ENCODE data around the gene ESR1.

The ESR1 gene

GRCh38 chr6:151807513-151808370 lies at the start of gene ESR1:
Gene ESR1, plus strand, starts transcription at chr6:151807682. Its CDS starts 231 bp downstream, at chr6:151807913.
- Histone ChIP-seq H2AFZ (ENCODE audit: low read length) (peak within 1 kb of the TSS; percentile 70), H4K20me1 (ENCODE audit: insufficient read depth, low read length) (no peaks in the 10 kb centered on the region), H3K27me3 (replicated peaks; ENCODE audit: insufficient read depth, low read length) (no peaks in the 10 kb centered on the region), H3K9me2 (replicated peaks; ENCODE audit: insufficient read depth, low read length) (no peaks in the 10 kb centered on the region), H3K4me2 (ENCODE audit: low read depth, low read length) (peak within 1 kb of the TSS; percentile 83), H3F3A (ENCODE audit: insufficient read depth, low read length) (0 out of 2 replicates have a peak, but pooled peaks cover 3% of the 10 kb centered on the region), H3K9ac (ENCODE audit: low read length) (peak within 1 kb of the TSS; percentile 61; the same call in 1 of the 2 replicates), H3K4me1 (ENCODE audit: low read length) (peaks cover 4% of the 10 kb centered on the region; the same call in 1 of the 2 replicates), H3K4me3 (ENCODE audit: low read length) (peak within 1 kb of the TSS; percentile 63), H3K79me2 (ENCODE audit: low read length) (no peaks in the 10 kb centered on the region), H3K9me3 (replicated peaks; ENCODE audit: insufficient read depth, low read length) (no peaks in the 10 kb centered on the region), H3K36me3 (replicated peaks; ENCODE audit: insufficient read depth, low read length) (no peaks in the 10 kb centered on the region), H3K27ac (ENCODE audit: low read length) (peak within 1 kb of the TSS; percentile 16; the same call in 1 of the 2 replicates)
- TF ChIP-seq EZH2phosphoT487 (IDR thresholded peaks at IDR 0.05; ENCODE audit: low read length) (no peak), EZH2 (optimal IDR thresholded peaks at IDR 0.05; ENCODE audit: low read depth, low read length) (no peak), CTCF (IDR thresholded peaks at IDR 0.05; ENCODE audit: low read length) (no peak)
- peak; percentile 29 for DNase-seq

GRCh38 chr6:151760486-151760885 lies 47.0 kb upstream of the ESR1 start:
- Histone ChIP-seq H4K20me1 (ENCODE audit: insufficient read depth, low read length) (no peaks in the 10 kb centered on the region), H3K79me2 (ENCODE audit: low read length) (no peaks in the 10 kb centered on the region), H3K4me1 (ENCODE audit: low read length) (peaks cover 21% of the 10 kb centered on the region), H3K9me2 (replicated peaks; ENCODE audit: insufficient read depth, low read length) (no peaks in the 10 kb centered on the region), H3K4me3 (ENCODE audit: low read length) (no peak overlapping the region), H3K4me2 (ENCODE audit: low read depth, low read length) (no peak overlapping the region), H3K27ac (ENCODE audit: low read length) (no peak overlapping the region), H3K9me3 (replicated peaks; ENCODE audit: insufficient read depth, low read length) (no peaks in the 10 kb centered on the region), H3K27me3 (replicated peaks; ENCODE audit: insufficient read depth, low read length) (no peaks in the 10 kb centered on the region), H3F3A (ENCODE audit: insufficient read depth, low read length) (peaks cover 13% of the 10 kb centered on the region), H3K9ac (ENCODE audit: low read length) (no peak overlapping the region), H2AFZ (ENCODE audit: low read length) (no peak overlapping the region), H3K36me3 (replicated peaks; ENCODE audit: insufficient read depth, low read length) (no peaks in the 10 kb centered on the region)
- TF ChIP-seq EZH2phosphoT487 (IDR thresholded peaks at IDR 0.05; ENCODE audit: low read length) (no peak), CTCF (IDR thresholded peaks at IDR 0.05; ENCODE audit: low read length) (no peak), EZH2 (optimal IDR thresholded peaks at IDR 0.05; ENCODE audit: low read depth, low read length) (no peak)
- no peak for DNase-seq

GRCh38 chr6:151761851-151762250 lies 45.6 kb upstream of the ESR1 start:
- Histone ChIP-seq H4K20me1 (ENCODE audit: insufficient read depth, low read length) (no peaks in the 10 kb centered on the region), H3K79me2 (ENCODE audit: low read length) (no peaks in the 10 kb centered on the region), H3K27me3 (replicated peaks; ENCODE audit: insufficient read depth, low read length) (no peaks in the 10 kb centered on the region), H3K36me3 (replicated peaks; ENCODE audit: insufficient read depth, low read length) (no peaks in the 10 kb centered on the region), H3F3A (ENCODE audit: insufficient read depth, low read length) (peaks cover 12% of the 10 kb centered on the region), H3K4me3 (ENCODE audit: low read length) (no peak overlapping the region), H3K4me2 (ENCODE audit: low read depth, low read length) (no peak overlapping the region), H2AFZ (ENCODE audit: low read length) (no peak overlapping the region), H3K9ac (ENCODE audit: low read length) (no peak overlapping the region), H3K9me2 (replicated peaks; ENCODE audit: insufficient read depth, low read length) (no peaks in the 10 kb centered on the region), H3K27ac (ENCODE audit: low read length) (no peak overlapping the region), H3K4me1 (ENCODE audit: low read length) (peaks cover 24% of the 10 kb centered on the region), H3K9me3 (replicated peaks; ENCODE audit: insufficient read depth, low read length) (no peaks in the 10 kb centered on the region)
- TF ChIP-seq CTCF (IDR thresholded peaks at IDR 0.05; ENCODE audit: low read length): no peak
- TF ChIP-seq EZH2 (optimal IDR thresholded peaks at IDR 0.05; ENCODE audit: low read depth, low read length): no peak
- no peak for TF ChIP-seq EZH2phosphoT487 (IDR thresholded peaks at IDR 0.05; ENCODE audit: low read length)
- peak; percentile 10 for DNase-seq

Data from MM.1S (cell line).